Measurements from ENCODE around the gene PCYOX1L.

- TF ChIP-seq, protein P1, sequence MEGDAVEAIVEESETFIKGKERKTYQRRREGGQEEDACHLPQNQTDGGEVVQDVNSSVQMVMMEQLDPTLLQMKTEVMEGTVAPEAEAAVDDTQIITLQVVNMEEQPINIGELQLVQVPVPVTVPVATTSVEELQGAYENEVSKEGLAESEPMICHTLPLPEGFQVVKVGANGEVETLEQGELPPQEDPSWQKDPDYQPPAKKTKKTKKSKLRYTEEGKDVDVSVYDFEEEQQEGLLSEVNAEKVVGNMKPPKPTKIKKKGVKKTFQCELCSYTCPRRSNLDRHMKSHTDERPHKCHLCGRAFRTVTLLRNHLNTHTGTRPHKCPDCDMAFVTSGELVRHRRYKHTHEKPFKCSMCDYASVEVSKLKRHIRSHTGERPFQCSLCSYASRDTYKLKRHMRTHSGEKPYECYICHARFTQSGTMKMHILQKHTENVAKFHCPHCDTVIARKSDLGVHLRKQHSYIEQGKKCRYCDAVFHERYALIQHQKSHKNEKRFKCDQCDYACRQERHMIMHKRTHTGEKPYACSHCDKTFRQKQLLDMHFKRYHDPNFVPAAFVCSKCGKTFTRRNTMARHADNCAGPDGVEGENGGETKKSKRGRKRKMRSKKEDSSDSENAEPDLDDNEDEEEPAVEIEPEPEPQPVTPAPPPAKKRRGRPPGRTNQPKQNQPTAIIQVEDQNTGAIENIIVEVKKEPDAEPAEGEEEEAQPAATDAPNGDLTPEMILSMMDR (conservative IDR thresholded peaks at IDR 0.05; ENCODE audit: low read depth in 2 of 2): no peak
- TF ChIP-seq EZH2 (IDR thresholded peaks at IDR 0.05; ENCODE audit: low read depth, unreplicated experiment) (no peak), POLR2AphosphoS5 (IDR thresholded peaks at IDR 0.05; ENCODE audit: low read depth) (no peak), REST (IDR thresholded peaks at IDR 0.05; ENCODE audit: unreplicated experiment) (no peak), EZH2phosphoT487 (IDR thresholded peaks at IDR 0.05; ENCODE audit: unreplicated experiment) (no peak)
Observed at GRCh38 chr5:149378241-149378820, 20.5 kb downstream of the PCYOX1L start.

All from GM23338 (cell line).